ENCODE results near the gene KLHDC4. TPM values are rescaled to one million over a fixed set of nuclear protein-coding genes. Genes with fewer than 3 reads are reported as not detected.
A peak's percentile ranks its signal among the peaks of the same experiment; 100 is the strongest.
"Not testable (repeated sequence)": the region's sequence is repeated elsewhere in the genome, so short reads cannot be mapped to it uniquely, and the experiment has no call there.

The KLHDC4 gene
- total RNA-seq, 1 donor from 2014 or later, result 87.0 TPM

GRCh38 chr16:87684711-87685404 is 80.9 kb downstream of the KLHDC4 start:
- Mint-ChIP-seq H3K27me3 (peaks cover 2% of the 10 kb centered on the region), H3K9me3 (no peaks in the 10 kb centered on the region), H3K36me3 (ENCODE audit: low read depth) (no peaks in the 10 kb centered on the region), H3K27ac (no peak overlapping the region), H3K4me1 (peaks cover 5% of the 10 kb centered on the region), H3K4me3 (no peak overlapping the region)
- no peak for DNase-seq
- TF ChIP-seq CTCF (IDR thresholded peaks at IDR 0.05), result no peak
- ChIA-PET POLR2A (no interaction called here), CTCF (no interaction called here)
- intact Hi-C loops (cut with micrococcal nuclease), result no loop called here
- ATAC-seq (ENCODE audit: low read depth), result no peak

- intact Hi-C loops (cut with micrococcal nuclease), result no loop called here
- Mint-ChIP-seq H3K4me3 (no peak overlapping the region), H3K27me3 (peaks cover 2% of the 10 kb centered on the region), H3K36me3 (ENCODE audit: low read depth) (no peaks in the 10 kb centered on the region), H3K9me3 (no peaks in the 10 kb centered on the region), H3K27ac (no peak overlapping the region), H3K4me1 (peaks cover 5% of the 10 kb centered on the region)
- no peak for ATAC-seq (ENCODE audit: low read depth)
- ChIA-PET POLR2A (no interaction called here), CTCF (no interaction called here)
- DNase-seq, result no peak
- no peak for TF ChIP-seq CTCF (IDR thresholded peaks at IDR 0.05)
Measured at GRCh38 chr16:87684106-87684677, 81.6 kb downstream of the KLHDC4 start.

- no peaks in the 10 kb centered on the region for H3K36me3 Mint-ChIP-seq (ENCODE audit: low read depth)
- DNase-seq, result no peak
- no peaks in the 10 kb centered on the region for H3K9me3 Mint-ChIP-seq
- peaks cover 4% of the 10 kb centered on the region for H3K27me3 Mint-ChIP-seq
- ChIA-PET POLR2A (no interaction called here), CTCF (no interaction called here)
- H3K4me1 Mint-ChIP-seq, result peaks cover 5% of the 10 kb centered on the region
- no peak for TF ChIP-seq CTCF (IDR thresholded peaks at IDR 0.05)
- intact Hi-C loops (cut with micrococcal nuclease), result no loop called here
- H3K27ac Mint-ChIP-seq, result no peak overlapping the region
- no peak overlapping the region for H3K4me3 Mint-ChIP-seq
- no peak for ATAC-seq (ENCODE audit: low read depth)
Measured at GRCh38 chr16:87682852-87683399, 82.9 kb downstream of the KLHDC4 start.

GRCh38 chr16:87681981-87682570 is 83.7 kb downstream of the KLHDC4 start:
- Mint-ChIP-seq H3K27me3 (peaks cover 4% of the 10 kb centered on the region), H3K27ac (no peak overlapping the region), H3K4me1 (peaks cover 5% of the 10 kb centered on the region), H3K4me3 (no peak overlapping the region), H3K36me3 (ENCODE audit: low read depth) (no peaks in the 10 kb centered on the region), H3K9me3 (no peaks in the 10 kb centered on the region)
- DNase-seq (no peak), ATAC-seq (ENCODE audit: low read depth) (peak; percentile 56)
- TF ChIP-seq CTCF (IDR thresholded peaks at IDR 0.05), result no peak
- intact Hi-C loops (cut with micrococcal nuclease), result no loop called here
- ChIA-PET CTCF (no interaction called here), POLR2A (no interaction called here)

GRCh38 chr16:87681051-87681602 is 84.7 kb downstream of the KLHDC4 start:
- CTCF ChIA-PET; intact Hi-C loops (cut with micrococcal nuclease); H3K27me3 Mint-ChIP-seq; H3K36me3 Mint-ChIP-seq (ENCODE audit: low read depth); H3K4me3 Mint-ChIP-seq; DNase-seq; ATAC-seq (ENCODE audit: low read depth); POLR2A ChIA-PET; H3K27ac Mint-ChIP-seq; H3K4me1 Mint-ChIP-seq; H3K9me3 Mint-ChIP-seq: not testable (repeated sequence)

All from activated B cell treated with CpG ODN at 0.5 μM for 24 hours (primary cell).